DMS53 treated with DMSO at 0.1 percent for 48 hours (cell line): ENCODE data around the gene IFNA17.
"Not testable (repeated sequence)": the region's sequence is repeated elsewhere in the genome, so short reads cannot be mapped to it uniquely, and the experiment has no call there.

Experiments
- DNase-seq: peaks from one replicate; lab custom pipeline; 2025; ENCODE audit not compliant: unreplicated experiment; lab: John Stamatoyannopoulos, UW

Gene IFNA17

DNA sequence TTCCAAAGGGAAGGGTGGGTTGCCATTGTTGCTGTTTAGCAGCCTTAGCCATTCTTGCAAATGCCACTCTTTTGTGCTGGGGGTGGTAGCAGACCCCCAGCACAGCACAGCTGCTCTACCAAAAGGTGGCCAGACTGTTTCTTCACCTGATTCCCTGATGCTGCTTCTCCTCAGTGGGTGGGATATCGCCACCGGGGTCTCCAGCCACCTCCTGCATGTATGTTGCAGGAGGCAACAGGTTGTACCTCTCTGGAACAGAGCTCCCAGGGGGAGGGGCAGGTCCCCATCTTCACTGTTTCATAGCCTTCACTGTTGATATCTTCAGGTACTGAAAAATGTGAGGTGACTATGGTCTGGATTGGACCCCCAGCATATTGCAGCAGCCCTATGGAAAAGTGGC, 17.2 kb downstream of the IFNA17 start:
- DNase-seq, result not testable (repeated sequence)

DNA sequence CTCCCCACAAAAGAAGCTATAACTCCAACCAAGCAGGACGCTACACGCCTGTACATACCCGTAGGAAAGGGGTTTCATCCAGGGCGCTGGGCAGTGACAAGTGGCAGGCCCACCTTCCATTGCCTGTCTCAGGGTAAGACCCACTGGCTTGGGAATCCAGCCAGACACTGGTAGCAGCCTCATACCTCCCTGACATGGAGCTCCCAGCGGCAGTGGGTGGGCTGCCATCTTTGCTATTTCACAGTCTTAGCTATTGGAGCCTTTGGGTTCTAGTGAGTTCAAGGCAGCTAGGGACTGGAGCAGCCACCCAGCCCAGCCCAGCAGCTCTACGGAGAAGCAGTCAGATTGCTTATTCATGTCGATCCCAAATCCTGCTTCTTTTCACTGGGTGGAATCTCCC, 17.7 kb downstream of the IFNA17 start:
- no peak for DNase-seq

DNA sequence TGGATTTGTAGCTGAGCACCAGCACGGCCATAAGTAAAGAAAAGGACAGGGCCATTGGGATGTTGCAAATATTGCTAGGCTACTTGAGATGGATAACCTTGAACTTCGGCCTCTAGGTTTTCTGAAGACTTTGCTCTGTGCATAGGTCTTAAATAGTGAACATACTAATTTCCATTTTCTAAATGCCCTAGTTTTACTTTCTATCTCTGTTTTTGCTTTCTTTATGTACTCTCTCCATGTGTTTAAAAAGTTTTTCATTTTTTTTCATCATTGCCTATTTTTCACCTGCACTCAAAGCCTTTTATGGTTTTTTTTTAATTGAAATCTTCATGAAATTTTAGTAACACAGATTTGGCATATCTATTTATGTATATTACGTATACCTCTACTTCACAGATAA, 21.0 kb downstream of the IFNA17 start, which contains the start of gene IFNA10:
Gene IFNA10, minus strand, starts transcription at position 101 of the 400 bp plus-strand sequence. Its CDS starts 46 bp downstream, at position 55.
- not testable (repeated sequence) for DNase-seq

DNA sequence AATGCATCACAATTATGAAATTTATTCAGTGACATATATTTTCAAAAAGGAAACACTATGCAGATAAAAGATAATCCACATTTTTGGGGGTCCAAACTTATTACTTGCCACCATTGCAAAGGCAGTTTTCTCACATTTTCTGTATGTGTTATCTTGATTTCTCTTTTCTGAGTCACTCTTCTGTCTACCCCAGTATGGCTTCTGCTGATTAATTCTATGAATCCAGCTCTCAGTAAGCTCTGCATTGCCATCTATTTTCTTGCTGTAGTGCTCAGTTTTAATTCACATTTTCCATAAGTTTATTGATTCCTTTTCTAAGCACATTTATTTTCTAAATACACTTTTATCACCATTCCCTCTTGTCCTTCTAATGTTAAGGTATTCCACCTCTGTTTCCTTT, 22.8 kb downstream of the IFNA17 start:
- DNase-seq, result no peak

DNA sequence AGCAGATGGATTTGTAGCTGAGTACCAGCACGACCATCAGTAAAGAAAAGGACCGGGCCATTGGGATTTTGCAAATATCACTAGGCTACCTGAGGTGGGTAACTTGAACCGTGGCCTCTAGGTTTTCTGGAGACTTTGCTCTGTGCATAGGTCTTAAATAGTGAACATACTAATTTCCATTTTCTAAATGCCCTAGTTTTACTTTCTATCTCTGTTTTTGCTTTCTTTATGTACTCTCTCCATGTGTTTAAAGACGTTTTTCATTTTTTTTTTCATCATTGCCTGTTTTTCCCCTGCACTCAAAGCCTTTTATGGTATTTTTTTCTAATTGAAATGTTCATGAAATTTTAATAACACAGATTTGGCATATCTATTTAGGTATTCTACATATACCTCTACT, 25.9 kb downstream of the IFNA17 start, which contains the start of gene IFNA7:
Gene IFNA7, minus strand, starts transcription at position 101 of the 400 bp plus-strand sequence. Its CDS starts 40 bp downstream, at position 61.
- not testable (repeated sequence) for DNase-seq

DNA sequence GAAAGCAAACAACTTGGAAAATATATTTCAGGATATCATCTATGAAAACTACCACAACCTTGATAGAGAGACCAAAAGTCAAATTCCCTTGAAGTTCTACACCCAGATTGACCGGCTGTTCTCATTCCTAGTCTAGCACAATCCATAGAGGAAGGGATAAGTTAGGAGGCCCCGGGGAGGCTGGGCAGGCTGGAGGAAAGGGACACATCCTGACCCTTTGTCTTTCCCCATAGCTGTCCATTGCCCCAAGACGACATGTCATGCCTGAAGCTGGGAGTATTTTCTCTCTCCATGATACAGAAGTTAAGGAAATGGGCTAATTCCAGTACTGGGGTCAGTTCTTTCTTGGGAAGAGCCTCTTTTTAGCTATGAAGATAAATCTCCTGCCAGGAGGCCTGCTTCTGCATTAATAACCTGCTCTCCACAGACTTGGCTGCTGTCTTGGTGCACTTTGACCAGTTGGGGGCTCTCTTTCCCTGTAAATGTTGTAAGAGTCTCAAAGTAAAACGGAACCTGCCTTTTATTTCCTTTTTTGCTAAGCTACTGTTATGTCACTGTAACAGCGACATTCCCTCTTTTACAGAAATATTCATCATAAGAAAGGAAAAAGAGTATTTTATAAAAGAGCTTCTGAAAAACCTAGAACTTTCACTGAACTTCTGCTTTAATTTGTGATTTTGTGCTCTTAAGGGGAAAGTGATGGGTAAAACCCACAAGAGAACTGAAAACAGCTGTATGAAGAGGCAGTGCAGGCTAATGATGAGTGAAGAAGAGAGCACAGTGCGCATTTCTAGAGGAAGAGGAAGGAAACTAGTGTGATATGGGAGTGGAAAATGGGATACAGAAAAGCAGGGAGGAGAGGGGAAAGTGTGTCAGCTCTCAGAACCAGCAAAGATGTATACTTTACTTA, 32.9 kb downstream of the IFNA17 start:
- DNase-seq, result peak; percentile 10

DNA sequence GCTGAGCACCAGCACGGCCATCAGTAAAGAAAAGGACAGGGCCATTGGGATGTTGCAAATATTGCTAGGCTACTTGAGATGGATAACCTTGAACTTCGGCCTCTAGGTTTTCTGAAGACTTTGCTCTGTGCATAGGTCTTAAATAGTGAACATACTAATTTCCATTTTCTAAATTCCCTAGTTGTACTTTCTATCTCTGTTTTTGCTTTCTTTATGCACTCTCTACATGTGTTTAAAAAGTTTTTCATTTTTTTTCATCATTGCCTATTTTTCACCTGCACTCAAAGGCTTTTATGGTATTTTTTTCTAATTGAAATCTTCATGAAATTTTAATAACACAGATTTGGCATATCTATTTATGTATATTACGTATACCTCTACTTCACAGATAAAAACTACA, 40.5 kb downstream of the IFNA17 start, which contains the start of gene IFNA4:
Gene IFNA4, minus strand, starts transcription at position 101 of the 400 bp plus-strand sequence. Its CDS starts 56 bp downstream, at position 45.
- not testable (repeated sequence) for DNase-seq

DNA sequence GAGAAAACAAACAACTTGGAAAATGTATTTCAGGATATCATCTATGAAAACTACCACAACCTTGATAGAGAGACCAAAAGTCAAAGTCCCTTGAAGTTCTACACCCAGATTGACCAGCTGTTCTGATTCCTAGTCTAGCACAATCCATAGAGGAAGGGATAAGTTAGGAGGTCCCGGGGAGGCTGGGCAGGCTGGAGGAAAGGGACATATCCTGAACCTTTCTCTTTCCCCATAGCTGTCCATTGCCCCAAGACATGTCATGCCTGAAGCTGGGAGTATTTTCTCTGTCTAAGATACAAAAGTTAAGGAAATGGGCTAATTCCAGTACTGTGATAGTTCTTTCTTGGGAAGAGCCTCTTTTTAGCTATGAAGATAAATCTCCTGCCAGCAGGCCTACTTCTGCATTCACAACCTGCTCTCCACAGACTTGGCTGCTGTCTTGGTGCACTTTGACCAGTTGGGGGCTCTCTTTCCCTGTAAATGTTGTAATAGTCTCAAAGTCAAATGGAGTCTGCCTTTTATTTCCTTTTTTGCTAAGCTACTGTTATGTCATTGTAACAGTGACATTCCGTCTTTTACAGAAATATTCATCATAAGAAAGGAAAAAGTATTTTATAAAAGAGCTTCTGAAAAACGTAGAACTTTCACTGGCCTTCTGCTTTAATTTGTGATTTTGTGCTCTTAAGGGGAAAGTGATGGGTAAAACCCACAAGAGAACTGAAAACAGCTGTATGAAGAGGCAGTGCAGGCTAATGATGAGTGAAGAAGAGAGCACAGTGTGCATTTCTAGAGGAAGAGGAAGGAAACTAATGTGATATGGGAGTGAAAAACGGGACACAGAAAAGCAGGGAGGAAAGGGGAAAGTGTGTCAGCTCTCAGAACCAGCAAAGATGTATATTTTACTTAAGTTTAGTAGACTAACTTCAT, 44.9 kb downstream of the IFNA17 start:
- peak; percentile 0 for DNase-seq
